DMS153 (cell line): ENCODE measurements around the gene ACAN.

Source experiments
- DNase-seq: peaks from one replicate; lab custom pipeline; 2025; lab: John Stamatoyannopoulos, UW

The ACAN gene

GRCh38 chr15:88843334-88843733 is 40.1 kb downstream of the ACAN start:
- DNase-seq, result no peak

DNA sequence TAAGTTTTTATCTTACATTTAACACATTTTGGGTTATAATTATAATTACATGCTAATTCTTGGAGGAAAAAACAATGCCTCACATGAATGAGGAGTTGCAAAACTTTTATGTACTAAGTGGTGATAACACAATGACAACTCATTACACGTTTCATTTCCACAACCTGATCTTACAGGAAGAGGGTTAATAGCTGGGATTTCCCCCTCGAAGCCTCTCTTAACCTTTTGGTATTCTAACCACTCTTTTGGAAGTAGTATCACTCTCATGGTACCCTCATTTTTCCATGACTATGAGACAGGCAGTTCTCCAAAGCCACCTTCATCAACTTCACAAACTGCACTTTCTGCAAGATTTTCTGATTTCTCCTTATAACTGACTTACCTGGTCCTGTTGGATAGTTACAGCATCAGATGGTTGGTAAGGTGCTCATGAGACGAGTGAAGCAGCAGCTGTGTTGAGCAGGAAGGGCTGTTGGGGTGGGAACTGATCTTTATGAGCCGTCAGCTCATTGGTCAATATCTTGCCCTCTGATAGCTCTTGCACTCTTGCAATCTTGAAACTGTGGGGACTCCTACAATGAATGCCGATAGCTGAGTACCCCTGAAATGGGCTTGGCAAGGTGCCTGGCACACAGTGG is 41.6 kb downstream of the ACAN start:
- DNase-seq, result no peak

GRCh38 chr15:88845616-88846015 is 42.4 kb downstream of the ACAN start:
- DNase-seq, result no peak

GRCh38 chr15:88847144-88847543 is 43.9 kb downstream of the ACAN start:
- no peak for DNase-seq

DNA sequence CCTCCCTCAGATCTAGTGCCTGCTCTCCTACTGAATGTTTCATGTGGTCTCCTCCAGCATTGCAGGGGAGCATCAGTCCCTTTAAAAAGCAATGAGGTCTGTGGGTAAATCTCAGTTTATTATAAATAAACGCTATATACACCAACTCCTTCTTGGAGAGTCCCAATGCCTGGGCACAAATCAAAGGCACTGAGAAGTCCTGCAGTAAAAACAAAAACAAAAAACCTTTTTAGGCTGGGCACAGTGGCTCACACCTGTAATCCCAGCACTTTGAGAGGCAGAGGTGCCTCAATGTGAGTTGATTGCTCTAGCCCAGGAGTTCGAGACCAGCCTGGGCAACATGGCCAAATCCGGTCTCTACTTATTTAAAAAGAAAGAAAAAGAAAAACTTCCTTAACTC is 45.0 kb downstream of the ACAN start:
- DNase-seq, result no peak

DNA sequence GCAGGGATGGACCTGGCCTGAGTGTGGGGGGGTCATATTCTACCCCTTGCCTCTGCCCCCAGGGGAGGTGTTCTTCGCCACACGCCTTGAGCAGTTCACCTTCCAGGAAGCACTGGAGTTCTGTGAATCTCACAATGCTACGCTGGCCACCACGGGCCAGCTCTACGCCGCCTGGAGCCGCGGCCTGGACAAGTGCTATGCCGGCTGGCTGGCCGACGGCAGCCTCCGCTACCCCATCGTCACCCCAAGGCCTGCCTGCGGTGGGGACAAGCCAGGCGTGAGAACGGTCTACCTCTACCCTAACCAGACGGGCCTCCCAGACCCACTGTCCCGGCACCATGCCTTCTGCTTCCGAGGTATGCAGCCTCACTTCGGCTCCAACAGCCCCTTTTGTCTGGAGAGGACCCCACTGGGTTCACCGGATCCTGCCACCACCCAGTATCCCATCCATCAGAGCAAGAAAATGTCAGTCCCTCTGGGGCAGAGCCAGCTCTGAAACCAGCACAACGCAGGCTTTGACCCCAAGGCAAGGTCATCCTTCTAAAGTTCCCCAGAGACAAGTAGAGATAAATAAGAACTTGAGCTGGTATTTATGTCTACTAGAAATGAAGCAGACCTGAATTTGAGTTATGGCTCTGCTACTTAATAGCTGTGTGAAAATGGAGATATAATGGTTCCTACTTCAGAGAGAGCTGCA is 46.3 kb downstream of the ACAN start:
- no peak for DNase-seq

- no peak for DNase-seq
Observed at GRCh38 chr15:88852476-88852875, 49.2 kb downstream of the ACAN start.

GRCh38 chr15:88858934-88859333 is 55.7 kb downstream of the ACAN start:
- no peak for DNase-seq

DNA sequence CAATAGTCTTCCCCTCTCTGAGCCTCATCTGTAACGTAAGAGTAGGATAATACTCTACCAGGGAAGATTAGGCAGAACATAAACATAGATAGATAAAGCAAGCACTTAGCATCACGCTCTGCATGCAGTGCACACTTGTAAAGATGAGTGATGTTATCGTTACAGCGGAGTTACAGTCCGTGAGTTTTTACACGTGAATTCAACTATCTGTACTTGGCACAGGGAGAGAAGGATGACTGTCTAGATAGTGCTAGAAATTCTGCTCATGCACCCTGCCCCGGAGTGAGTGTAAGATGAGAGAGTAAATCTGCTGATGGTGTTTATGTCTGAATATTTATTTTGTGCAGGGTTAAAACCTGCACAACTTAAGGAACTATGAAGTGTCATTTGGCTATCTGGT is 56.3 kb downstream of the ACAN start:
- no peak for DNase-seq

GRCh38 chr15:88860212-88860611 is 57.0 kb downstream of the ACAN start:
- DNase-seq, result no peak

DNA sequence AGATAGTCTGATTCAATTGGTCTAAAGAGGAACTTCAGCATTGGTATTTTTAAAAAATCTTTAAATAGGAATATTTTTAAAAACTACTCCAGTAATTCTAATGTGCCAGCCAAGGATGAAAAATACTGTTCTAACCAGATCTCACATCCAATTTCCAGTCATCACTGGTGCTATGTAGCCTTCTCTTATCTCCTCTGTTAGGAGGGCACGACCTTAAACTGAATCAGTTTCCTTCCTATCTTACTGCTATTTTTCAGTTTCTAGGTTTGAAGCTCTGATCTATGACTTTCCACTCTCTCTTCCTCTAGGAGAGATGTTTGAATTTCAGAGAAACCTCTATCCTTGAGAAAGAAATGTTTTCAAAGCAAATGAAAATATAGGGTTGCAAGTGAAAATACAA is 60.2 kb downstream of the ACAN start:
- DNase-seq, result no peak

- DNase-seq, result no peak
Observed at GRCh38 chr15:88864861-88865497, 61.7 kb downstream of the ACAN start.

DNA sequence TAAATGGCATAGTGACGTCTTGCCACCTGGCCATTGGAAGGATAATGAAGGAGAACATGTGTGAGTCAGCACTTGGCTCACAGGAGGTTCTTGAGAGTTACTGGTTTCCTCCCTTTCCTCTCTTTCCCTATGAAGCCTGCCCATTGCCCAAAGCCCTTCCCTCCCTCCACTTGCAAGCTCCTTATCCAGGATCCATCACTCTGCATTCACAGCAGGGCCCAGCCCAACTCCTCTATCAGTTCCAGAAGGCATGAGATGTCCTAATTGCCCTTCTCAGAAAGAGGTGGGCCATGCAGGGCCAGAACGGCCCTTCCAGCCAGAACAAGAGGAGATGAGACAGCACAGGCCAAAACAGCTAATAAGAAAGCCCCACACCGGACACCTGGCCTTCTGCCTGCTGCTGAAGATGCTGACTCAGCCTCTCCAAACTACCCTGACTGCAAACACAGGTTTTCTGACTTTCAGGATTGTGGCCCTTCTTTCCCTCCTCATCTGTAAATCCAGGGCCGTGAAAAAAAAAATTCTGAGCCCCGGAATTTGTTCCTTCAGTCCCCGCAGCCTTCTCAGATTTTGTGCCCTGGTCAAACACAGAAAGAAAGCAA is 62.4 kb downstream of the ACAN start:
- no peak for DNase-seq

DNA sequence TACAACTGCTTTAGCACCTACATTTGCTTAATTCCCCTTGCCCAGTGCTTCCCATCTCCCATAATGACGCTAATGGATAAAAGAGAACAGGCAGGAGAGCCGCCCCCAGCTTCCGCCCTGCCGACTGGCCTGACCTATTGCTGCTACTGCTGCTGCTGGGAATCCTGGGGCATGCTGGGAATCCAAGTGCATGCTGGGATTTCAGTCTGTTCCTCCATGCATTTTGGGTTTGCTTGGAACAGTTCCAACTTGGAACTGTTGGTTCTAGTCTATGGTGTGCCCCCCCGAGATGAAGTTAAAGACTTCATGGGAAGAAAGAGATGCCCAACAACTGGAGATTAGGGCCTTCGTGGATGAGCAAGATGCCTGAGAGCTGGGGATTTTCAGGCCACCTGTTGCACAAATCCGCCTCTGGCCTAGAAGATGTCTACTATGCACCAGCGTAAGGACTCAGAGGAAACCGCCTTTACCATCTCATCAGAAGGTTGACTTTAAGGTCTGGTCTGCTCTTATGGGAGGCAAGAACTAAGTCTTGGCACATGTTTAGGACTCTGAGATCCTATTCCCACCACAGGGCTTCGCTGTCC is 63.2 kb downstream of the ACAN start:
- DNase-seq, result no peak

- no peak for DNase-seq
Observed at GRCh38 chr15:88871313-88871712, 68.1 kb downstream of the ACAN start.

DNA sequence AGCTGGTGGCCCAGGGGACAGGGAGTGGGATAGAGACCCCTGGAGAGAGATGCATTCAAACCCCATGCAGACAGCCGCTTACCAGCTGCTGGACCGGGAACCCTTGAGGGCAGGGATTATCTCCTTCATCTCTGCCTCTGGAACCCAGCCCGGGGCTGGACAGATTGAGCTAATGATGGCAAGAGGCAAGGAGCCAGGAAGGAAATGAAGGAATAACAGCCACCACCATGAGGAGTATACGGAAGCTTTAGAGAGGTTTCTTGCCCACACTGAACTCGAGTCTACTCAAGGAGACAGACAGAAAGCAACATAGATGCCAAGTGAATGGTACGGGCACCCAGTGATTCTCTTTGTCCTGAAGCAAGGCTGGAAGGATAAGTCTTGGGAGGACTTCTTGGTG is 68.9 kb downstream of the ACAN start:
- no peak for DNase-seq

- DNase-seq, result no peak
Observed at GRCh38 chr15:88872706-88873105, 69.5 kb downstream of the ACAN start.

DNA sequence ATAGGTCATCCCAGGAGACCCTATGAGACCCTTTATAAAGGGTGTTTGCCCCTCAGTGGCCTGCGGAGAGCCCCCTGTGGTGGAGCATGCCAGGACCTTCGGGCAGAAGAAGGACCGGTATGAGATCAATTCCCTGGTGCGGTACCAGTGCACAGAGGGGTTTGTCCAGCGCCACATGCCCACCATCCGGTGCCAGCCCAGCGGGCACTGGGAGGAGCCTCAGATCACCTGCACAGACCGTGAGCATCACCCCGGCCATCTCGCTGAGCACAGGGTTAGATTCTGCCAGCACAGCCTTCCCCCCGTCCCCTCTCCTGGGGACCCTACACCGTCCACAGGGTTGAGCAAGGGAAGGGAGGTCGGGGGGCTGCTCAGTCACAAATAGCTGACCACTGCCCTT is 70.5 kb downstream of the ACAN start:
- no peak for DNase-seq

- no peak for DNase-seq
Observed at GRCh38 chr15:88874275-88874674, 71.0 kb downstream of the ACAN start.

DNA sequence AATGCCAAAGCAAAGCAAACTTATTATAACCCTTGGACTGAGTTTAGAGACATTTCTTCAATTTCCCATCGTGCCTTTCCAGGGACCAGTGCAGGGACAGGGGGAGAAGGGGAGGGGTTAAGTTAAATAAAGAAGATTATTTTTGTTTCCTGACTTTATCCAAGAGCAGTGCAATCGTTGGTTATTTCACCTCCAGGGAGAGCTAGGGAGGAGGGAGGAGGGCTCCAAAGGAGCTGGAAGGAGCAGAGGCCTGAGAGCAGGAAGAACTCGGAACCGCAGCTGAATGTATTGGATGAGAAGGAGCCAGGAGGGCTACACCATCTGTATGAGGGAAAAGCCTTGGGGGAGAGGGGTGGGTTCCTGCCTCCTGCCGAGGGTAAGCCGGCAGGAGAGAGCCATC is 71.4 kb downstream of the ACAN start:
- no peak for DNase-seq

GRCh38 chr15:88876573-88876972 is 73.3 kb downstream of the ACAN start:
- DNase-seq, result no peak

DNA sequence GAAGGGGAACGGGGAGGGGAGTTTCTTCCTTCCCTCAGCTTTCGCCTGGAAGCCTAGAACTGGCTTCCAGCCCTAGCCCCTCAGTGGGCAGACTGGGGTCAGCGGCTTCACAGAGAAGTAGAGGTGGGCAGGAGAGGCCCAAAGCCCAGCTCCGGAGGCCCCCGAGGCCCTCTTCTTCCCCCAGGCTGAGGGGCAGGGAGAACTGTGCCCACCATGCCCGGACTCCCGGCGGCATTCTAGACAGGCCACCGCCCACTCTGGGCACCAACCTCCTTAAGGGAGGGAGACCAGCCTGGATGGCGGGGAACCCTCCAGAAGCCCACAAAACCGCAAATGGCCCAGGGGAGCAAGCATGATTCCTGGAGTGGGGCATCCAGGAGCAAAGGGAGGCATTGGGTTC is 74.2 kb downstream of the ACAN start:
- DNase-seq, result no peak

DNA sequence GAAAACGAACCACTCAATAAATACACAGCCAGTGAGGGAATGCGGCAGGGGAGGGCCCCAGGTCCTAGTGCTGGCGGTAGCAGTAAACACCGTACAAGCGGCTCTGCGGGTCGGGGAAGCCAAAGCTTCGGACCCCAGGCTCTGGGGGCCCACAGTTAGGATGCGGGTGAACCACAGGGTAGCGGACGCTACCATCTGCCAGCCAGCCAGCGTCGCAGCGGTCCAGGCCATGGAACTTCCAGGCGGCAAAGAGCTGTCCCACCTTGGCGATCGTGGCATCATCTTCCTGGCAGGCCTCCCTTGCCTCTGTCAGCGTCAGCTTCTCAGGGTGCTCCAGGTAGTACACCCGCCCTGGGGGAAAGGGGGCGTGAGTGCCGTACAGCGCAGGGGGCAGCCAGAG is 74.7 kb downstream of the ACAN start:
- no peak for DNase-seq
